Fibroblast of lung (primary cell): Measurements from ENCODE around the gene NEURL1. TPM values are rescaled to one million over a fixed set of nuclear protein-coding genes. Genes with fewer than 3 reads are reported as not detected.
A peak's percentile ranks its signal among the peaks of the same experiment; 100 is the strongest.

Source experiments
- DNase-seq, 2 donors: peaks; one replicate each; pipeline versions ENCODE4 v3.0.0 to v3.0.0-alpha.2; 2010; ENCODE audit warnings: low read depth in 2 of 2
- H2AFZ ChIP-seq: 2 replicates; pipeline ENCODE4 v1.5.1; 2012; ENCODE audit warnings: low read length, control low read depth, inconsistent platforms
- H3K27ac ChIP-seq: 2 replicates; pipeline ENCODE4 v1.5.1; 2011; ENCODE audit warnings: low read length, control low read depth; ENCODE audit not compliant: insufficient read depth
- H3K27me3 ChIP-seq: 2 replicates; pipeline ENCODE4 v1.5.1; 2011; ENCODE audit warnings: mild to moderate bottlenecking, low read length; ENCODE audit not compliant: control insufficient read depth, insufficient read depth
- H3K36me3 ChIP-seq: 2 replicates; pipeline ENCODE4 v1.5.1; 2011; ENCODE audit warnings: low read length; ENCODE audit not compliant: control insufficient read depth, insufficient read depth
- H3K4me1 ChIP-seq: 2 replicates; pipeline ENCODE4 v1.5.1; 2011; ENCODE audit warnings: low read length; ENCODE audit not compliant: control insufficient read depth, insufficient read depth; ENCODE audit errors: extremely low read depth
- H3K4me2 ChIP-seq: 2 replicates; pipeline ENCODE4 v1.5.1; 2011; ENCODE audit warnings: low read length, control low read depth; ENCODE audit not compliant: insufficient read depth; ENCODE audit errors: extremely low read depth
- H3K4me3 ChIP-seq, 4 experiments: fragments of 200-600 bp in 1 of 4; sonication (generic) in 1 of 4; replicated peaks in 1 of 4; 2 replicates each; pipeline ENCODE4 v1.5.1; 2011 to 2016; ENCODE audit warnings: low read length in 4 of 4, low read depth in 3 of 4, mild to moderate bottlenecking in 3 of 4, control low read depth in 2 of 4, inconsistent platforms in 1 of 4, mixed read lengths in 1 of 4; ENCODE audit not compliant: insufficient read depth in 1 of 4; ENCODE audit errors: control extremely low read depth in 1 of 4
- H3K79me2 ChIP-seq: 2 replicates; pipeline ENCODE4 v1.5.1; 2012; ENCODE audit warnings: mild to moderate bottlenecking, low read length, inconsistent platforms; ENCODE audit not compliant: control insufficient read depth, insufficient read depth
- H3K9ac ChIP-seq: 2 replicates; pipeline ENCODE4 v1.5.1; 2011; ENCODE audit warnings: mild to moderate bottlenecking, low read length, control low read depth; ENCODE audit not compliant: insufficient read depth
- H3K9me3 ChIP-seq: 2 replicates; pipeline ENCODE4 v1.5.1; 2012; ENCODE audit warnings: low read depth, low read length; ENCODE audit not compliant: control insufficient read depth, insufficient read depth
- H4K20me1 ChIP-seq: 2 replicates; pipeline ENCODE4 v1.5.1; 2011; ENCODE audit warnings: low read length; ENCODE audit not compliant: control insufficient read depth, insufficient read depth; ENCODE audit errors: extremely low read depth
- CTCF ChIP-seq, 2 donors: IDR thresholded peaks in 1 of 2; conservative IDR thresholded peaks in 1 of 2; 1 replicate in 1 of 2; 2 replicates in 1 of 2; pipeline ENCODE4 v1.5.1; 2011 to 2012; ENCODE audit warnings: low read length in 2 of 2, control low read depth in 1 of 2, inconsistent platforms in 1 of 2, low read depth in 1 of 2, mild to moderate bottlenecking in 1 of 2
- EZH2 ChIP-seq: IDR thresholded peaks from 2 replicates; pipeline ENCODE4 v1.5.1; 2012; ENCODE audit warnings: low read length, control low read depth, mild to moderate bottlenecking; ENCODE audit errors: missing control alignments
- polyA plus RNA-seq, 2 donors: library from polyadenylated mRNA; depleted of rRNA in 1 of 2; stranded (reverse) in 1 of 2; unstranded in 1 of 2; fragments of >200 nt; gene quantifications; 2 replicates each; pipeline ENCODE4 v1.2.1, GENCODE V29; 2011 to 2012; ENCODE audit warnings: missing spikeins in 1 of 2
- total RNA-seq: library from RNA; depleted of rRNA; stranded (reverse); fragments of >200 nt; gene quantifications from 2 replicates; pipeline ENCODE4 v1.2.1, GENCODE V29; 2014

Gene NEURL1
- total and polyA plus RNA-seq, 2 donors (not counting 1 experiment from before 2014, with no cell fraction given): 0.12 TPM; not detected in 1

- no peak for DNase-seq
- no peak for TF ChIP-seq CTCF (conservative IDR thresholded peaks at IDR 0.05 in 1 of 2, IDR thresholded peaks at IDR 0.05 in 1 of 2; ENCODE audit: low read depth in 1 of 2, low read length in 2 of 2)
- TF ChIP-seq EZH2: no peak
- no peaks in the 10 kb centered on the region for H3K27me3 ChIP-seq
- H3K4me1 ChIP-seq: peaks cover 38% of the 10 kb centered on the region
- peaks cover 48% of the 10 kb centered on the region for H3K79me2 ChIP-seq
- H2AFZ ChIP-seq: no peak overlapping the region
- no peaks in the 10 kb centered on the region for H3K9me3 ChIP-seq
- H3K4me2 ChIP-seq: peak overlapping the region; percentile 1
- H3K36me3 ChIP-seq: peaks cover 11% of the 10 kb centered on the region
- H4K20me1 ChIP-seq: no peaks in the 10 kb centered on the region
- peak overlapping the region; percentile 82 for H3K27ac ChIP-seq
- H3K4me3 ChIP-seq: no peak overlapping the region
- no peak overlapping the region for H3K9ac ChIP-seq
Measured at GRCh38 chr10:103637011-103637410, 143.5 kb downstream of the NEURL1 start.

GRCh38 chr10:103637927-103638557, 144.5 kb downstream of the NEURL1 start:
- no peak overlapping the region for H2AFZ ChIP-seq

GRCh38 chr10:103638948-103639347, 145.4 kb downstream of the NEURL1 start:
- Histone ChIP-seq H3K9ac (no peak overlapping the region), H2AFZ (no peak overlapping the region), H3K27me3 (no peaks in the 10 kb centered on the region), H3K27ac (peak overlapping the region; percentile 82), H3K4me2 (peak overlapping the region; percentile 81), H3K36me3 (peaks cover 9% of the 10 kb centered on the region), H3K4me1 (peaks cover 40% of the 10 kb centered on the region), H3K79me2 (peaks cover 52% of the 10 kb centered on the region), H3K9me3 (no peaks in the 10 kb centered on the region), H4K20me1 (no peaks in the 10 kb centered on the region), H3K4me3 (no peak overlapping the region)
- peak in 1 of 2 donors; percentile 66 for DNase-seq
- no peak for TF ChIP-seq EZH2
- no peak for TF ChIP-seq CTCF (conservative IDR thresholded peaks at IDR 0.05 in 1 of 2, IDR thresholded peaks at IDR 0.05 in 1 of 2; ENCODE audit: low read depth in 1 of 2, low read length in 2 of 2)

More at GRCh38 chr10:103637927-103638557, 144.5 kb downstream of the NEURL1 start:
- H3K36me3 ChIP-seq: peaks cover 11% of the 10 kb centered on the region
- peaks cover 38% of the 10 kb centered on the region for H3K4me1 ChIP-seq
- TF ChIP-seq CTCF (conservative IDR thresholded peaks at IDR 0.05 in 1 of 2, IDR thresholded peaks at IDR 0.05 in 1 of 2; ENCODE audit: low read depth in 1 of 2, low read length in 2 of 2) (no peak), EZH2 (no peak)
- H3K9me3 ChIP-seq: no peaks in the 10 kb centered on the region
- H3K27me3 ChIP-seq: no peaks in the 10 kb centered on the region
- peak overlapping the region; percentile 82 for H3K27ac ChIP-seq
- peak overlapping the region; percentile 36 for H3K9ac ChIP-seq
- peaks cover 51% of the 10 kb centered on the region for H3K79me2 ChIP-seq
- peak overlapping the region in 1 of 4 experiments; percentile 20 for H3K4me3 ChIP-seq
- DNase-seq: peak; percentile 83 to 96
- no peaks in the 10 kb centered on the region for H4K20me1 ChIP-seq
- peak overlapping the region; percentile 81 for H3K4me2 ChIP-seq
